GF-D8 (cell line): ENCODE measurements around the gene SCRT2.

Experiments
- DNase-seq: peaks from one replicate; lab custom pipeline; 2025; lab: John Stamatoyannopoulos, UW

The SCRT2 gene

GRCh38 chr20:634148-634925 lies 41.3 kb downstream of the SCRT2 start:
- no peak for DNase-seq

- DNase-seq, result no peak
These were observed 44.5 kb downstream of the SCRT2 start for GRCh38 chr20:631101-631500.

- no peak for DNase-seq
These were observed 49.0 kb downstream of the SCRT2 start for GRCh38 chr20:626579-626978.

GRCh38 chr20:625360-625932 lies 50.2 kb downstream of the SCRT2 start:
- peak; percentile 61 for DNase-seq

DNA sequence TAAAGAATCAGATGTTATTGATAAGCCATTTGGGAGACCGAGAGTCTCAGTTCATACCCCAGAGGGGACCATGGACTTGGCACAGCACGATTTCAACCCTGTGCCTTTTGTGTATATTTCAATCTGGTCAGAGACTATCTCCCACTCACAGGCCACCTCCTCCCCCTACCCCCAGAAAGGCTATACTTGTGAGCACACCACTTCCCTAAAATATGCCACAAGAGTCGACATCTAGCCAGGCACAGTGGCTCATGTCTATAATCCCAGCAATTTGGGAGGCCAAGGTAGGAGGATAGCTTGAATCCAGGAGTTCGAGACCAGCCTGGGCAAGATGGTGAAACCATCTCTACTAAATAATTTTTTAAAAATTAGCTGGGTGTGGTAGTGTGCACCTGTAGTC lies 51.9 kb downstream of the SCRT2 start:
- no peak for DNase-seq

DNA sequence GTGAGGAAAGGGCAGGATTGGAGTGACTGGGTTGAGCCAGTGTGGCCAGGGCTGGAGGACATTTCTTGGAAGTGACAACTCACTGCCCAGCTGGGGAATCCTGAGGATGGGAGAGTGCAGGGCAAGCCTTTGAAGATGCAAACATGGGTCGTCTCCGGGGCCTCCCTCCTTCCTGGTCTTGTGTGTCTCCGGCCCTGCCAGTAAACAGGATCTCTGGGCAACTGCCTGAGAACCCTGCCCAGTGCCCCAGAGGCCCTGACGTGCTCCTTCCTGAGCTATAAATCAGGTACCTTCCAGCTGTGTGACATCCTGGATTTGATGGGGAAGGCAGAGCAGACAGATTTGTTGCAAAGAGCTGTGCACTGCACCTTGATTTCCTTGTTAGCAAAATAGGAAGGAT lies 52.6 kb downstream of the SCRT2 start:
- DNase-seq, result no peak

DNA sequence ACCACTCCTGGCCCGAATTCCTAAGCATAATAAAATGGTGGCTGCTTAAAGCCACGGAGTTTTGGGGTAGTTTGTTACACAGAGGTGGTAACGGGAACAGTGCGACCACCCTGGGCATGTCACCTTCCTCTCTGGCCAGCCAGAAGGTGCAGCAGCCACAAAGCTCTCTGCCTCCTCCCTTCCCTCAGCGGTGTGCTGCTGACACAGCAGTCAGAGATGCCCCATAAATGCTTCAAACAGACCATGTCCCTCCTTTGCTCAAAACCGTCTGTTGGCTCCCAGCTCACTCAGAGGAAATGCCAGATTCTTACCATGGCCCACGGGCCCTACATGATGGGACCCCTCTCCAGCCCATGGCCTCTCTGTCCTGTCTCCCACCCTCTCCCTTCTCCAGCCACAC lies 53.4 kb downstream of the SCRT2 start:
- no peak for DNase-seq

GRCh38 chr20:621125-621756 lies 54.4 kb downstream of the SCRT2 start:
- no peak for DNase-seq

DNA sequence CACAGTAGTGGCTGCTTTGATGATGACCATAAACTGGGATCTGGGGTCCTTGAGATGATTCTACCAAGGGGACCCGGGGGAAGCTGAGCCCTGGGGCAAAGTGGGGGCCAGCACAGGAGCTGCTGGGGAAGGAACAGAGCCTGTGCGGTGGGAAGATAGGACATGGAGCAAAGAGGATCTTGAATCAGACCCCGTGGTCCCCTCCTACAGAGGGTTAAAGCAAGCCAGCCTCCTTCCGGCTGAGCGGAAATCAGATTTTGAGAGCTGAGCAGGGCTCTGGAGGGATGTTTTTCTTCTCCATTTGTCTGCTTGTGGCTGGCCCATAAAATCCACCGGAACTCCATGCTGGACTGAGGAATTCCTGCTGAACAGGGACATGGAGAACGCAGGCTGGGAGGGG lies 55.4 kb downstream of the SCRT2 start:
- no peak for DNase-seq

DNA sequence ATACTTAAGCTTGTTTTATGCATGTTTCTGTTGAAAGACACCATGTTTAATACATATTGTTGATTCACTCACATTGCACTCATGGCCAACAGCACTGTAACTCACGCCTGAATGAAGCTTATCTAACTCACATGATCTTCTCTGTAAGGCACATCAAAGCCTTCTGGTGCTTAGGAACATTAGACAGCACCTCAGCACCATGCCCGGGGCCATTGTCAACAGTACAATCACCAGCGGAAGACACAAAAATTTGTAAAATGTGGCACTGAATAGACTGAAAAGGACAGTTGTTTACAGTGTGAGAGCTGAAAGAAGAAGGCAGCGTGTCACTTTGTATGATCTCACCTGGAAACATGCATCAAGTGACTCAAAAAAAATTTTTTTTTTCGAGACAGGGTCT lies 56.6 kb downstream of the SCRT2 start:
- DNase-seq, result no peak

GRCh38 chr20:617934-618690 lies 57.5 kb downstream of the SCRT2 start:
- DNase-seq, result no peak

- no peak for DNase-seq
These were observed 60.1 kb downstream of the SCRT2 start for GRCh38 chr20:615514-615913.

- DNase-seq, result no peak
These were observed 63.8 kb downstream of the SCRT2 start for GRCh38 chr20:611843-612185.
